ENCODE measurements around the gene CTNNA3. TPM values are rescaled to one million over a fixed set of nuclear protein-coding genes. Genes with fewer than 3 reads are reported as not detected.
"Not testable (repeated sequence)": the region's sequence is repeated elsewhere in the genome, so short reads cannot be mapped to it uniquely, and the experiment has no call there.

The CTNNA3 gene
- total RNA-seq, 4 donors from 2014 or later = 0.68 to 75.2 (median 1.4) TPM

DNA sequence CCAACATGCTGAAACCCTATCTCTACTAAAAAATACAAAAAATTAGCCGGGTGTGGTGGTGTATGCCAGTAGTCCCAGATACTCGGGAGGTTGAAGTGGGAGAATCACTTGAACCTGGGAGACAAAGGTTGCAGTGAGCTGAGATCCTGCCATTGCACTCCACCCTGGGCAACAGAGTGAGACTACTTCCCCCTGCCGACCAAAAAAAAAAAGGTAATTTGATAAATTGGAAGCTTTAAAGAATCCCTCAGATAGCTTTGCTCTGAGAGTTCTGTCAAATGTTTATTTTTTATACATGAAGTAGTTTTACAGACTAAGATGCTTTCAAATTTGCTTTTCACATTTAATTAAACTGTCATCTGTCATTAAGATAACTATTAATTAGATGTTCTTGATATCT, 1333.5 kb downstream of the CTNNA3 start:
- no peak overlapping the region for H3K27ac ChIP-seq
- WGBS, 2 donors (ENCODE audit: low coverage in 1 of 2) = 77 to 83% methylated on average over 1 to 3 of the region's 3 CpGs
- no peaks in the 10 kb centered on the region for H3K36me3 ChIP-seq
- H3K9me3 ChIP-seq = no peaks in the 10 kb centered on the region
- no peak for TF ChIP-seq POLR2AphosphoS5 (IDR thresholded peaks at IDR 0.05)
- no peak for TF ChIP-seq CTCF (IDR thresholded peaks at IDR 0.05)
- no peak for TF ChIP-seq EP300 (IDR thresholded peaks at IDR 0.05; ENCODE audit: low read depth)
- no peak for TF ChIP-seq POLR2A (IDR thresholded peaks at IDR 0.05)
- H3K27me3 ChIP-seq = no peaks in the 10 kb centered on the region
- in situ Hi-C loops (cut with MboI; ENCODE audit: low pct_ligation_motif_present in 1 of 4, low pct_unique_long_range_greater_than_20kb in 1 of 4, low sequenced_read_pairs in 3 of 4) (no loop called here), intact Hi-C loops (cut with DNase I; ENCODE audit: low total_unique reads) (no loop called here)
- no peaks in the 10 kb centered on the region for H3K4me1 ChIP-seq
- no peak for DNase-seq
- H3K4me3 ChIP-seq = no peak overlapping the region

GRCh38 chr10:66353822-66354221, 1342.2 kb downstream of the CTNNA3 start:
- DNase-seq; in situ Hi-C loops (cut with MboI; ENCODE audit: low pct_ligation_motif_present in 1 of 4, low pct_unique_long_range_greater_than_20kb in 1 of 4, low sequenced_read_pairs in 3 of 4); intact Hi-C loops (cut with DNase I; ENCODE audit: low total_unique reads); H3K36me3 ChIP-seq; H3K4me3 ChIP-seq; H3K9me3 ChIP-seq; H3K27ac ChIP-seq; H3K4me1 ChIP-seq; H3K27me3 ChIP-seq: not testable (repeated sequence)
- 88 to 89% methylated on average over 10 to 12 of the region's 12 CpGs for WGBS, 2 donors (ENCODE audit: low coverage in 1 of 2)

DNA sequence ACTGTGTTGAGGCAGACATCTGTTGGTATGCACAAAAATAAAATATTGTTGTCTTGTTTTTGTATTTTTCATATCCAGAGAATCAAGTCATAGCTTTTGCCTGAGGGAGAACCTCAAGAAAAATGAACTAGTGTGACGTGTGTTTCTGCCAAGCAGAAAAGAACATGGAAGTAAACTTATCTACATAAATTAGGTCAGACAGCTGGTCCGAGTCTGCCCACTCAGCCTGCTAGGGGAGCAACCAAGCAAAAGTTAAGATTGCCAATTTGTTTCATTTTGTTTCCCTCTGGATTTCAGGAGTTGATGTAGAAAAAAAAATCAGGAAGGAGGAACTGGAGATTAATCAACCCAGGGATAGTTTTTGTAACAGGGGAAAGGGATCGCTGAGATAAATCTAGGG, 1342.6 kb downstream of the CTNNA3 start:
- no peaks in the 10 kb centered on the region for H3K9me3 ChIP-seq
- intact Hi-C loops (cut with DNase I; ENCODE audit: low total_unique reads) = no loop called here

DNA sequence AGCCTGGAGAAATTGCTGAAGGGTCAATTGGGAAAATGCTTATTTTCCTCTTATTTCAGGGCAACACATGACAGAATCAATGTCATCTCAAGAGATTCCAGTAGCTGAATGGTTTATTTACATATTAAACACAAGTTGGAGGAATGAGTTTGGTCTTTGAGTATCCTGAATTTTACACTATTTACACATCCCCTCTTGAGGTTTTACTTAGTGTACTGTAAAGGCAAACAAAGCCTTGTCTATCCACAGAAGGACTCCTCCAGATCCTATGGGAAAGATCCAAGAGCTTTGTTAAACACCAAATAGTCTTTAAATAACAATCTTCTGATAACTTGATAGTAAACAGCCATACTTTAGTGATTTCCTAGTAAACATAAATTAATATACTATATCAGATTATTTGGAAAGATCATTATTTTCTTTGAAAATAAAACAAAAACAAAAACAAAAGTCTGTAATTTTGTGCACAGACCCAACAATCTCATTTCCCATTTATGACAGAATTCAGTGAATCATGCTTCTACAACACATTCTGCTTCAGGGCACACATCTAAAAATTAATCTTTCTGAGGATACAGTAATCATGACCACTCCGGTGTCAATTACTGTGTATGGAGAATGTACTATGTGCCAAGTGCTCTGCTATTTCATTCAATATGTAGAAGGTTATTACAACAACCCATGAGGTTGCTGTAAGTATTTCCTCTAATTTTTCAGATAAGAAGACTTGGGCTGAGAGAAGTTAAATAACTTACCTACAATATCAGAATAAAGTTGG, 1345.2 kb downstream of the CTNNA3 start:
- intact Hi-C loops (cut with DNase I; ENCODE audit: low total_unique reads) = no loop called here
- DNase-seq = no peak
- H3K27me3 ChIP-seq = no peaks in the 10 kb centered on the region
- TF ChIP-seq POLR2A (IDR thresholded peaks at IDR 0.05) (no peak), EP300 (IDR thresholded peaks at IDR 0.05; ENCODE audit: low read depth) (no peak), CTCF (IDR thresholded peaks at IDR 0.05) (no peak), POLR2AphosphoS5 (IDR thresholded peaks at IDR 0.05) (no peak)
- in situ Hi-C loops (cut with MboI; ENCODE audit: low pct_ligation_motif_present in 1 of 4, low pct_unique_long_range_greater_than_20kb in 1 of 4, low sequenced_read_pairs in 3 of 4) = no loop called here
- no peaks in the 10 kb centered on the region for H3K4me1 ChIP-seq
- no peak overlapping the region for H3K27ac ChIP-seq
- 78 to 86% methylated on average over 1 of the region's 1 CpG for WGBS, 2 donors (ENCODE audit: low coverage in 1 of 2)
- no peaks in the 10 kb centered on the region for H3K36me3 ChIP-seq
- H3K4me3 ChIP-seq = no peak overlapping the region
- H3K9me3 ChIP-seq = no peaks in the 10 kb centered on the region

More for the DNA sequence above, 1342.6 kb downstream of the CTNNA3 start:
- Histone ChIP-seq H3K27me3 (no peaks in the 10 kb centered on the region), H3K27ac (no peak overlapping the region), H3K4me1 (no peaks in the 10 kb centered on the region), H3K36me3 (no peaks in the 10 kb centered on the region), H3K4me3 (no peak overlapping the region)
- TF ChIP-seq POLR2AphosphoS5 (IDR thresholded peaks at IDR 0.05) (no peak), CTCF (IDR thresholded peaks at IDR 0.05) (no peak), POLR2A (IDR thresholded peaks at IDR 0.05) (no peak), EP300 (IDR thresholded peaks at IDR 0.05; ENCODE audit: low read depth) (no peak)
- no peak for DNase-seq
- WGBS, 2 donors (ENCODE audit: low coverage in 1 of 2) = 71 to 83% methylated on average over 2 to 3 of the region's 3 CpGs
- in situ Hi-C loops (cut with MboI; ENCODE audit: low pct_ligation_motif_present in 1 of 4, low pct_unique_long_range_greater_than_20kb in 1 of 4, low sequenced_read_pairs in 3 of 4) = no loop called here

- DNase-seq = no peak
- H3K27me3 ChIP-seq = no peaks in the 10 kb centered on the region
- in situ Hi-C loops (cut with MboI; ENCODE audit: low pct_ligation_motif_present in 1 of 4, low pct_unique_long_range_greater_than_20kb in 1 of 4, low sequenced_read_pairs in 3 of 4) = no loop called here
- H3K4me1 ChIP-seq = no peaks in the 10 kb centered on the region
- H3K27ac ChIP-seq = no peak overlapping the region
- TF ChIP-seq POLR2AphosphoS5 (IDR thresholded peaks at IDR 0.05) = no peak
- WGBS, 2 donors (ENCODE audit: low coverage in 1 of 2) = 54 to 76% methylated on average over 1 of the region's 1 CpG
- H3K36me3 ChIP-seq = no peaks in the 10 kb centered on the region
- intact Hi-C loops (cut with DNase I; ENCODE audit: low total_unique reads) = no loop called here
- H3K4me3 ChIP-seq = no peak overlapping the region
- no peaks in the 10 kb centered on the region for H3K9me3 ChIP-seq
These were observed 1346.3 kb downstream of the CTNNA3 start for GRCh38 chr10:66349726-66350125.
